ENCODE measurements around the gene PCNX2. TPM values are rescaled to one million over a fixed set of nuclear protein-coding genes. Genes with fewer than 3 reads are reported as not detected.

The PCNX2 gene
- total RNA-seq, 1 experiment from 2014 or later = 15.3 TPM

DNA sequence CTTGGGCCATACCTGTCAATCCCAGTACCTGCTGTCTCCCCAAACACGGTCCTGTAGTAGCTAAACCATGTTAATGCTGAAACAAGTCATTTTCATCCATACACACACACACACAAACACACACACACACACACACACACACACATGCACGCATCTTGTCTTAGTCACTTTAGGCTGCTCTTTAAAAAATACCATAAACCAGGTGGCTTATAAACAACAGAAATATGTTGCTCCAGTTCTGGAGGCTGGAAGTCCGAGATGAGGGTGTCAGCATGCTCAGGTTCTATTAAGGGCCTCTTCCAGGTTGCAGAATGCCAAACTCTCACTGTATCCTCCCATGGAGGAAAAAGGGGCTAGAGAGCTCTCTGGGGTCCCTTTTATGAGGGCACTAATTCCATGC is 215.2 kb downstream of the PCNX2 start:
- no peaks in the 10 kb centered on the region for H3K79me2 ChIP-seq (ENCODE audit: insufficient read depth, low read length)
- H3K4me2 ChIP-seq (ENCODE audit: low read length) = no peak overlapping the region
- DNase-seq (ENCODE audit: low read depth, low spot score) (no peak), ATAC-seq (no peak)
- H3K27ac ChIP-seq (ENCODE audit: low read depth, low read length) = no peak overlapping the region
- H3K9me3 ChIP-seq (ENCODE audit: control insufficient read depth in 1 of 2, insufficient read depth in 1 of 2, low read depth in 1 of 2, low read length in 2 of 2) = no peaks in the 10 kb centered on the region
- no peak overlapping the region for H3K4me3 ChIP-seq (replicated peaks in 1 of 2; ENCODE audit: low read depth in 1 of 2, low read length in 2 of 2)
- no peaks in the 10 kb centered on the region for H3K36me3 ChIP-seq (ENCODE audit: control insufficient read depth in 1 of 2, insufficient read depth in 2 of 2, low read length in 2 of 2)
- H4K20me1 ChIP-seq (ENCODE audit: insufficient read depth) = no peaks in the 10 kb centered on the region
- no TSS peak for BruUV-seq (replicated peaks)
- intact Hi-C loops (cut with micrococcal nuclease) = no loop called here
- CTCF ChIA-PET = no interaction called here
- POLR2A ChIA-PET = no interaction called here
- TF ChIP-seq EZH2phosphoT487 (IDR thresholded peaks at IDR 0.05; ENCODE audit: borderline replicate concordance) = no peak
- no peak for TF ChIP-seq ZNF274 (IDR thresholded peaks at IDR 0.05; ENCODE audit: low read depth, low read length)
- H3K9me2 ChIP-seq (ENCODE audit: insufficient read depth) = no peaks in the 10 kb centered on the region
- H3K4me1 ChIP-seq (ENCODE audit: control insufficient read depth in 1 of 2, insufficient read depth in 2 of 2, low read length in 2 of 2) = no peaks in the 10 kb centered on the region
- RAD21 ChIA-PET (ENCODE audit: low non-redundant PET in 1 of 2, low total read pairs in 2 of 2, uncharacterized antibody in 2 of 2, unreplicated experiment in 2 of 2) = no interaction called here
- H3K27me3 ChIP-seq (ENCODE audit: insufficient read depth, low read length) = no peaks in the 10 kb centered on the region
- no peak overlapping the region for H3K9ac ChIP-seq (ENCODE audit: low read length)
- no peak overlapping the region for H2AFZ ChIP-seq (ENCODE audit: low read depth, low read length, poor library complexity, severe bottlenecking)

DNA sequence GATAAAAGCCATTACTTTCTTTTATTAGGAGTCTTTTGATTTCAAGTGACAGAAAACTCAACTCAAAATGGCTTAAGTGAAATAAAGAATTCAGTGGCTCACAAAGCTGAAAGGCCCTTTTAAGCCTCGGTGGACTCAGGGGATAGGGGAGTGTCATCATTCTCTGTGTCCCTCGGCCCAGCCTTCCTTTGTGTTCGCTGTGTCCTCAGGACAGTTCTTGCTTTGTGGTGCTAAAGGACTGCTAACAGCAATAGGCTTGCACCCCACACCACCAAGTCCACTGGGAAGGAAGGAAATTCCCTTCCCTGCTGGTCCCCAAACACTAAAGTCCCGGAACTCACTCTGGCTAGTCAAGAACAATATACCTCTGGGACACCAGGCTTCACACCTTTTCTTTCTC is 216.0 kb downstream of the PCNX2 start:
- H3K9me3 ChIP-seq (ENCODE audit: control insufficient read depth in 1 of 2, insufficient read depth in 1 of 2, low read depth in 1 of 2, low read length in 2 of 2) = no peaks in the 10 kb centered on the region
- H2AFZ ChIP-seq (ENCODE audit: low read depth, low read length, poor library complexity, severe bottlenecking) = no peak overlapping the region
- H3K9me2 ChIP-seq (ENCODE audit: insufficient read depth) = no peaks in the 10 kb centered on the region
- CTCF ChIA-PET = no interaction called here
- no TSS peak for BruUV-seq (replicated peaks)
- POLR2A ChIA-PET = no interaction called here
- no peak overlapping the region for H3K9ac ChIP-seq (ENCODE audit: low read length)
- no peaks in the 10 kb centered on the region for H4K20me1 ChIP-seq (ENCODE audit: insufficient read depth)
- H3K27me3 ChIP-seq (ENCODE audit: insufficient read depth, low read length) = no peaks in the 10 kb centered on the region
- H3K36me3 ChIP-seq (ENCODE audit: control insufficient read depth in 1 of 2, insufficient read depth in 2 of 2, low read length in 2 of 2) = no peaks in the 10 kb centered on the region
- TF ChIP-seq SIN3A (IDR thresholded peaks at IDR 0.05; ENCODE audit: low read depth) (no peak), ZFX (IDR thresholded peaks at IDR 0.05) (no peak), SP1 (IDR thresholded peaks at IDR 0.05; ENCODE audit: low read depth) (no peak), CBX3 (IDR thresholded peaks at IDR 0.05; ENCODE audit: low read depth) (no peak), TCF7L2 (IDR thresholded peaks at IDR 0.05; ENCODE audit: borderline replicate concordance, extremely low read depth, insufficient read depth, insufficient read length) (no peak), EGR1 (IDR thresholded peaks at IDR 0.05; ENCODE audit: low read depth) (no peak), POLR2A (IDR thresholded peaks at IDR 0.05; ENCODE audit: borderline replicate concordance, extremely low read depth, insufficient read depth, insufficient read length) (no peak), EZH2phosphoT487 (IDR thresholded peaks at IDR 0.05; ENCODE audit: borderline replicate concordance) (no peak)
- TF ChIP-seq, protein P1, sequence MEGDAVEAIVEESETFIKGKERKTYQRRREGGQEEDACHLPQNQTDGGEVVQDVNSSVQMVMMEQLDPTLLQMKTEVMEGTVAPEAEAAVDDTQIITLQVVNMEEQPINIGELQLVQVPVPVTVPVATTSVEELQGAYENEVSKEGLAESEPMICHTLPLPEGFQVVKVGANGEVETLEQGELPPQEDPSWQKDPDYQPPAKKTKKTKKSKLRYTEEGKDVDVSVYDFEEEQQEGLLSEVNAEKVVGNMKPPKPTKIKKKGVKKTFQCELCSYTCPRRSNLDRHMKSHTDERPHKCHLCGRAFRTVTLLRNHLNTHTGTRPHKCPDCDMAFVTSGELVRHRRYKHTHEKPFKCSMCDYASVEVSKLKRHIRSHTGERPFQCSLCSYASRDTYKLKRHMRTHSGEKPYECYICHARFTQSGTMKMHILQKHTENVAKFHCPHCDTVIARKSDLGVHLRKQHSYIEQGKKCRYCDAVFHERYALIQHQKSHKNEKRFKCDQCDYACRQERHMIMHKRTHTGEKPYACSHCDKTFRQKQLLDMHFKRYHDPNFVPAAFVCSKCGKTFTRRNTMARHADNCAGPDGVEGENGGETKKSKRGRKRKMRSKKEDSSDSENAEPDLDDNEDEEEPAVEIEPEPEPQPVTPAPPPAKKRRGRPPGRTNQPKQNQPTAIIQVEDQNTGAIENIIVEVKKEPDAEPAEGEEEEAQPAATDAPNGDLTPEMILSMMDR (IDR thresholded peaks at IDR 0.05 in 2 of 3, conservative IDR thresholded peaks at IDR 0.05 in 1 of 3; ENCODE audit: borderline replicate concordance in 1 of 3, insufficient read depth in 1 of 3, low read depth in 2 of 3, low read length in 2 of 3) = no peak
- TF ChIP-seq, protein P2, sequence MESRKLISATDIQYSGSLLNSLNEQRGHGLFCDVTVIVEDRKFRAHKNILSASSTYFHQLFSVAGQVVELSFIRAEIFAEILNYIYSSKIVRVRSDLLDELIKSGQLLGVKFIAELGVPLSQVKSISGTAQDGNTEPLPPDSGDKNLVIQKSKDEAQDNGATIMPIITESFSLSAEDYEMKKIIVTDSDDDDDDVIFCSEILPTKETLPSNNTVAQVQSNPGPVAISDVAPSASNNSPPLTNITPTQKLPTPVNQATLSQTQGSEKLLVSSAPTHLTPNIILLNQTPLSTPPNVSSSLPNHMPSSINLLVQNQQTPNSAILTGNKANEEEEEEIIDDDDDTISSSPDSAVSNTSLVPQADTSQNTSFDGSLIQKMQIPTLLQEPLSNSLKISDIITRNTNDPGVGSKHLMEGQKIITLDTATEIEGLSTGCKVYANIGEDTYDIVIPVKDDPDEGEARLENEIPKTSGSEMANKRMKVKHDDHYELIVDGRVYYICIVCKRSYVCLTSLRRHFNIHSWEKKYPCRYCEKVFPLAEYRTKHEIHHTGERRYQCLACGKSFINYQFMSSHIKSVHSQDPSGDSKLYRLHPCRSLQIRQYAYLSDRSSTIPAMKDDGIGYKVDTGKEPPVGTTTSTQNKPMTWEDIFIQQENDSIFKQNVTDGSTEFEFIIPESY (IDR thresholded peaks at IDR 0.05; ENCODE audit: extremely low read depth, insufficient replicate concordance, low read length) = no peak
- TF ChIP-seq, protein P3, sequence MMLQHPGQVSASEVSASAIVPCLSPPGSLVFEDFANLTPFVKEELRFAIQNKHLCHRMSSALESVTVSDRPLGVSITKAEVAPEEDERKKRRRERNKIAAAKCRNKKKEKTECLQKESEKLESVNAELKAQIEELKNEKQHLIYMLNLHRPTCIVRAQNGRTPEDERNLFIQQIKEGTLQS (IDR thresholded peaks at IDR 0.05) = no peak
- H3K4me2 ChIP-seq (ENCODE audit: low read length) = no peak overlapping the region
- H3K4me1 ChIP-seq (ENCODE audit: control insufficient read depth in 1 of 2, insufficient read depth in 2 of 2, low read length in 2 of 2) = no peaks in the 10 kb centered on the region
- no peak for ATAC-seq
- RAD21 ChIA-PET (ENCODE audit: low non-redundant PET in 1 of 2, low total read pairs in 2 of 2, uncharacterized antibody in 2 of 2, unreplicated experiment in 2 of 2) = no interaction called here
- no peaks in the 10 kb centered on the region for H3K79me2 ChIP-seq (ENCODE audit: insufficient read depth, low read length)
- H3K4me3 ChIP-seq (replicated peaks in 1 of 2; ENCODE audit: low read depth in 1 of 2, low read length in 2 of 2) = no peak overlapping the region
- no peak for DNase-seq (ENCODE audit: low read depth, low spot score)
- intact Hi-C loops (cut with micrococcal nuclease) = no loop called here
- no peak overlapping the region for H3K27ac ChIP-seq (ENCODE audit: low read depth, low read length)

Data from HCT116 (cell line).